Mesenteric fat pad (tissue), 1 donor: ENCODE measurements around the gene GPAT2. TPM values are rescaled to one million over a fixed set of nuclear protein-coding genes. Genes with fewer than 3 reads are reported as not detected.
"Not testable (repeated sequence)": the region's sequence is repeated elsewhere in the genome, so short reads cannot be mapped to it uniquely, and the experiment has no call there.

Experiments used
- DNase-seq: peaks from one replicate; pipeline ENCODE4 v3.0.0-alpha.2; 2020; ENCODE audit warnings: low spot score
- long read RNA-seq: library from polyadenylated mRNA; unstranded; transcript quantifications from one replicate; pipeline ENCODE4 v2.0.0, GENCODE V29; 2020
- total RNA-seq: library from RNA; stranded (reverse); fragmentation: NEBNext Ultra II Directional; extraction: Animal tissue kit (Norgen Biotek cat#: 25700); gene quantifications from one replicate; pipeline ENCODE4 v1.2.1, GENCODE V29; 2021
- donor health status: DM: yes; HTN: yes; CAD: no.

The GPAT2 gene
- 9.0 TPM for total RNA-seq
- long read RNA-seq, partial matches to known transcripts = 8 of 51 reads
- long read RNA-seq, other reads (novel, unspliced or antisense) = 43 of 51 reads

GRCh38 chr2:96034792-96035191, at the start of gene GPAT2:
GPAT2 (minus strand) TSS chr2:96034916; CDS start chr2:96032359, 2,557 bp downstream.
- not testable (repeated sequence) for DNase-seq

GRCh38 chr2:96083989-96084857, 49.5 kb upstream of the GPAT2 start:
- peak; percentile 81 for DNase-seq

GRCh38 chr2:96083064-96083939, 48.6 kb upstream of the GPAT2 start:
- DNase-seq = peak; percentile 88

GRCh38 chr2:96082211-96083063, 47.7 kb upstream of the GPAT2 start:
- peak; percentile 81 for DNase-seq

- DNase-seq = no peak
Measured at GRCh38 chr2:96081042-96081441, 46.3 kb upstream of the GPAT2 start.

- no peak for DNase-seq
Measured at GRCh38 chr2:96075199-96075771, 40.6 kb upstream of the GPAT2 start.

GRCh38 chr2:96074156-96074555, 39.4 kb upstream of the GPAT2 start:
- no peak for DNase-seq

- DNase-seq = no peak
Measured at GRCh38 chr2:96073170-96073775, 38.6 kb upstream of the GPAT2 start.

- DNase-seq = no peak
Measured at GRCh38 chr2:96072746-96073145, 38.0 kb upstream of the GPAT2 start.

- DNase-seq = not testable (repeated sequence)
Measured at GRCh38 chr2:96071977-96072491, 37.3 kb upstream of the GPAT2 start.

- DNase-seq = not testable (repeated sequence)
Measured at GRCh38 chr2:96071087-96071976, 36.6 kb upstream of the GPAT2 start.

GRCh38 chr2:96070351-96070750, 35.6 kb upstream of the GPAT2 start:
- DNase-seq = peak; percentile 49

GRCh38 chr2:96069878-96070277, 35.2 kb upstream of the GPAT2 start:
- not testable (repeated sequence) for DNase-seq

- DNase-seq = peak; percentile 80
Measured at GRCh38 chr2:96067902-96068581, 33.3 kb upstream of the GPAT2 start.

GRCh38 chr2:96067098-96067660, 32.5 kb upstream of the GPAT2 start:
- DNase-seq = peak; percentile 59

- peak; percentile 59 for DNase-seq
Measured at GRCh38 chr2:96066511-96066910, 31.8 kb upstream of the GPAT2 start.

- peak; percentile 73 for DNase-seq
Measured at GRCh38 chr2:96065954-96066353, 31.2 kb upstream of the GPAT2 start.
